Prostate gland (tissue), 2 donors: ENCODE measurements around the gene LZTR1.

Experiments
- POLR2A ChIP-seq: fragments of 450-650 bp; IDR thresholded peaks from one replicate; pipeline ENCODE4 v1.6.1; 2016; ENCODE audit warnings: antibody characterized with exemption, mild to moderate bottlenecking
- POLR2AphosphoS5 ChIP-seq: sonication (generic); formaldehyde crosslinking; IDR thresholded peaks from one replicate; pipeline ENCODE4 v1.6.1; 2017; ENCODE audit warnings: antibody characterized with exemption
- TF ChIP-seq, protein P1 (sequence below), 4 experiments: fragments of 200-600 bp in 2 of 4; fragments of 450-650 bp in 2 of 4; sonication (generic) in 2 of 4; IDR thresholded peaks; 1 replicate in 3 of 4; 2 replicates in 1 of 4; pipeline ENCODE4 v1.5.1; 2016 to 2019; ENCODE audit warnings: antibody characterized with exemption in 4 of 4, mild to moderate bottlenecking in 2 of 4, moderate library complexity in 2 of 4

DNA sequence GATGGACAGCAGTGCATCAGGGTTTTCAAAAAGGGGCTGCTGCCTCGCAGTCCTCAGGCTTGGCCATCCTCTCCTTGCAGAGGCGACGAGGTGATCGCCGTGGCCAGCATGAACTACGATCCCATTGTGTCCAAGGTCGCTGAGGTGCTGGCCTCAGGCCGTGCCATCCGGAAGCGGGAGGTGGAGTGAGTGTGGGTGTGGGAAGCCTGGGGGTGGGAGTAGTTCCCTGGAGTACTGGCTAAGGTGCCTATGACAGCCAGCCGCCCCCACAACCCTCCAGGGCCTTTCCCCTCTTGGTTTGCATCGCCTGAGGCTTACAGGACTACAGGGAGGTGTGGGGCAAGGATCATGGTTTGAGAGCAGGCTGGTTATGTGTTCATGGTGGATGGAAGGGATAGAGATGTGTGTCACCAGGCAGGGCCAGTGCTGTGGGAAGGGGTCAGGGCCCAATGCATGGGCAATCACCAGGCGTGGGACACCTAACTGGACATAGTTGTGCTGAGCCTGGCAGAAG lies 2.1 kb upstream of the LZTR1 start:
- TF ChIP-seq, protein P1, sequence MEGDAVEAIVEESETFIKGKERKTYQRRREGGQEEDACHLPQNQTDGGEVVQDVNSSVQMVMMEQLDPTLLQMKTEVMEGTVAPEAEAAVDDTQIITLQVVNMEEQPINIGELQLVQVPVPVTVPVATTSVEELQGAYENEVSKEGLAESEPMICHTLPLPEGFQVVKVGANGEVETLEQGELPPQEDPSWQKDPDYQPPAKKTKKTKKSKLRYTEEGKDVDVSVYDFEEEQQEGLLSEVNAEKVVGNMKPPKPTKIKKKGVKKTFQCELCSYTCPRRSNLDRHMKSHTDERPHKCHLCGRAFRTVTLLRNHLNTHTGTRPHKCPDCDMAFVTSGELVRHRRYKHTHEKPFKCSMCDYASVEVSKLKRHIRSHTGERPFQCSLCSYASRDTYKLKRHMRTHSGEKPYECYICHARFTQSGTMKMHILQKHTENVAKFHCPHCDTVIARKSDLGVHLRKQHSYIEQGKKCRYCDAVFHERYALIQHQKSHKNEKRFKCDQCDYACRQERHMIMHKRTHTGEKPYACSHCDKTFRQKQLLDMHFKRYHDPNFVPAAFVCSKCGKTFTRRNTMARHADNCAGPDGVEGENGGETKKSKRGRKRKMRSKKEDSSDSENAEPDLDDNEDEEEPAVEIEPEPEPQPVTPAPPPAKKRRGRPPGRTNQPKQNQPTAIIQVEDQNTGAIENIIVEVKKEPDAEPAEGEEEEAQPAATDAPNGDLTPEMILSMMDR (IDR thresholded peaks at IDR 0.05) = no peak
- no peak for TF ChIP-seq POLR2AphosphoS5
- TF ChIP-seq POLR2A = no peak
